HG02938 (cell line): ENCODE measurements around the gene CNOT6L.
"Not testable (repeated sequence)": the region's sequence is repeated elsewhere in the genome, so short reads cannot be mapped to it uniquely, and the experiment has no call there.

Source experiments
- ATAC-seq: cut with Tn5 transposase; IDR thresholded peaks from one replicate; pipeline ENCODE4 v1.9.1; 2021; ENCODE audit warnings: mild to moderate bottlenecking, moderate library complexity; ENCODE audit not compliant: unreplicated experiment

CNOT6L gene

DNA sequence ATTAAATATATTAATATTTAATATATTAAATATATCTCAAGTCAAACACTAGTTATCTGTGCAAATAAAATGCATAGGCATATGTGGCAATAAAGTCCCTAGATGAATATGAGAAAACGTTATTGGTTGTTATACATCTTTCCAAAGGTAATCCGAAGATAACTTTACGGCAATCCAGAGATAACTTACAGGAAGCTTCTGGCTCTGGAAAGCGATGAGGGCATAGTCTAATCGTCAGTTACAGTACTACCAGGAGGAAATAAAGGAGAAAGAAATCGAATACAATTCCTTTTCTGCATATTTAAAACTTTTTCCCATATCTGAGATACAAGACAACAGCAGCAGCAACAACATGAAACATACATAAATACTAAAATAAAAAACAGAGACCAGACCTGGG is 35.3 kb downstream of the CNOT6L start:
- ATAC-seq: no peak

DNA sequence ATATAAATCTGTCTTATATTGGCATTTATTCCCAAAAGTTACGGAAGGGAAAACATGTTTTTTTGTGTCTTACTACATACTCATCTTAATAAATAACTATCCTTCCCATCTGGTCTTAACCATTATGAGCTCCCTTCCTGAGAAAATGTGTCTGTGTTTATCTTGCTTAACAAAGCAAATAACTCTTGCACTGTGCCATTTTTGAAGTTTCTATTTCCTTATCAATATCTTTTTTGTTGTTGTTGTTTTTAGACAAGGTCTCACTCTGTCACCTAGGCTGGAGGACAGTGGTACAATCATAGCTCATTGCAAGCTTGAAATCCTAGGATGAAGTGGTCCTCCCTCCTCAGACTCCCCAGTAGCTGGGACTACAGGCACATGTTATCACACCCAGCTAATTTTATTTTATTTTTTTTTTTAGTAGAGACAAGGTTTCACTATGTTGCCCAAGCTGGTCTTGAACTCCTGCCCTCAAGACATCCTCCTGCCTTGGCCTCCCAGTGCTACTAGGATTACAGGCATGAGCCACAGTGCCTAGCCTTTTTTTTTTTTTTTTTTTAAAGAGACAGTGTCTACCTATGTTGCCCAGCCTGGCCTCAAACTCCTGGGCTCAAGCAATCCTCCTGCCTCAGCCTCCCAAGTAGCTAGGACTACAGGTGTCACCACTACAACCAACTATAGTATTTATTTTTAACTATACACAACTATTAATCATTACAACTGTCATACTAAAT is 36.9 kb downstream of the CNOT6L start:
- no peak for ATAC-seq

GRCh38 chr4:77780762-77781161 is 38.4 kb downstream of the CNOT6L start:
- not testable (repeated sequence) for ATAC-seq

GRCh38 chr4:77777135-77777807 is 41.9 kb downstream of the CNOT6L start:
- ATAC-seq: no peak

GRCh38 chr4:77776182-77777134 is 42.7 kb downstream of the CNOT6L start:
- ATAC-seq: no peak

GRCh38 chr4:77773101-77773500 is 46.1 kb downstream of the CNOT6L start:
- ATAC-seq: no peak

GRCh38 chr4:77771566-77771965 is 47.6 kb downstream of the CNOT6L start:
- ATAC-seq: no peak

- ATAC-seq: no peak
These were observed 53.4 kb downstream of the CNOT6L start for GRCh38 chr4:77765720-77766119.

DNA sequence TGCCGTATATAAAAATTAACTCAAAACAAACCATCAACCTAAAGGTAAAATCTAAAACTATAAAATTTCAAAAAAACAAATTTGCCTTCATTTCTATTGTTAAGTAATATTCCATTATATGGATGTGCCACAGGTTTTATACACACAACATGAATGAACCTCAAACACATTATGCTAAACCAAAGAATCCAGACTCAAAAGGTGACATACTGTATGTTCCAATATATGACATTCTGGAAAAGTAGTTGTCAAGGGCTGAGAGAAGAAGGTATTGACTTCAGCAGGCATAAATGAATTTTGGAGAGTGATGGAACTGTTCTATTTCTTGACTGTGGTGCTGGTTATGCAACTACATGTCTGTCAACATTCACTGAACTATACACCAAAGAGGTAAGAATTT is 56.6 kb downstream of the CNOT6L start:
- no peak for ATAC-seq

DNA sequence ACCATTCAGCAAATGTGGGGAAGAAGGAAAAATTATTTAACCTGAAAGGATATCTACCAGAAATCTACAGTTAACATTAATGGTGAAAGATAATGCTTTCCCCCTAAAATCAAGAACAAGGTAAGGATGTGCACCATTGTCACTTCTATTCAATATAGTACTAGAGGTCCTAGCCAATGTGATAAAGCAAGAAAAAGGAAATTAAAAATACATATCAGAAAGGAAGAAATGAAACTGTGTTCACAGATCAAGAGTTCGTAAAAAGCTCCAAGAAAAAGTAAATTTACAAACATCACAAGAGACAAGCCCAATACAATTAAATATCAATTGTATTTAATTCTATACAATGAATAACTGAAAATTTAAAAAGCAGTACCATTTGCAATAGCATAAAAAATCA is 57.6 kb downstream of the CNOT6L start:
- ATAC-seq: no peak

DNA sequence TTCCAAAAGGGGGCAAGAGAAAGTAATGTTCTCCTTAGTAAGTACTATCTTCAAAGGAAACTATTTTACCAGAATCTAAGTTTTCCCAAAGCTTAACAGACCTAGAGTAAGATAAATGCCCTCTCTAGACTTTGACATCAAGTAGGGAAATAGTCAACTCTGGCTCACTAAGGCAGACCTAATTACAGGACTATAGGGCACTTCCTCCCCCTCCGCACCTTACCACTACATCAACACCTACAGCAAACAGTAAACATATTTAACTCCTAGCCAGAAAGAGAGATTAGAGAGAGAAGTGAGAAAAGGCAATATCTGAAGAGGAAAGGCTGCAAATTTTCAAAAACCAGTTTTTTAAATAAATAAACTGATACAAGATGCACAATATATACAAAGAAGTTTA is 60.4 kb downstream of the CNOT6L start:
- no peak for ATAC-seq

DNA sequence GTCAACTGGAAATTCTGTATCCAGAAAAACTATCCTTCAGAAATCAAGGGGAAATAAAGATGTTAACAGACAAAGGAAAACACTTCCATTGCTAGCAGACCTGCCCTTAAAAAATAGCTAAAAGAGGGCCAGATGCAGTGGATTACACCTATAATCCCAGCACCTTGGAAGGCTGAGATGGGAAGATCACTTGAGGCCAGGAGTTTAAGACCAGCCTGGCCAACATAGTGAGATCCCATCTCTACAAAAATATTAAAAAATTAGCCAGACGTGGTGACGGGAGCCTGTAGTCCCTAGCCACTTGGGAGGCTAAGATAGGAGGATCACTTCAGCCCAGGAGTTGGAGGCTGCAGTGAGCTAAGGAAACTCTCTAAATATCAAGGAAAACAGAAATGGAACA is 67.4 kb downstream of the CNOT6L start:
- no peak for ATAC-seq

GRCh38 chr4:77745792-77746191 is 73.4 kb downstream of the CNOT6L start:
- no peak for ATAC-seq

GRCh38 chr4:77742054-77742453 is 77.1 kb downstream of the CNOT6L start:
- ATAC-seq: no peak

DNA sequence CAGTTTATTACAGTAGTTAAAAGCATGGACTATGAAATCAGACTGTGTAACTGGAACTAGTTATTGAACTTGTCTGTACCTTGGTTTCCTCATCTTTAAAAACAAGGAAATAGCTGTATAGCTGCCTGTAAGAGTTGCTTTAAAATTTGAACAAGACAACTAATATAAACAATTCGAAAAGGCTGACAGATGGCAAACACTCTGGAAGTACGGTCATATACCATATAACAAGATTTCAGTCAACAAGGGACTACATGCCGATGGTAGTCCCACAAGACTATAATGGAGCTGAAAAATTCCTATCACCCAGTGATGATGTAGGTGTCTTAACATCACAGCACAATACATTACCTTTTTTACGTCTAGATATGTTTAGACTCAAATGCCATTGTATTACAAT is 78.7 kb downstream of the CNOT6L start:
- no peak for ATAC-seq

- ATAC-seq: peak; percentile 97
These were observed 84.2 kb downstream of the CNOT6L start for GRCh38 chr4:77734928-77735327.

DNA sequence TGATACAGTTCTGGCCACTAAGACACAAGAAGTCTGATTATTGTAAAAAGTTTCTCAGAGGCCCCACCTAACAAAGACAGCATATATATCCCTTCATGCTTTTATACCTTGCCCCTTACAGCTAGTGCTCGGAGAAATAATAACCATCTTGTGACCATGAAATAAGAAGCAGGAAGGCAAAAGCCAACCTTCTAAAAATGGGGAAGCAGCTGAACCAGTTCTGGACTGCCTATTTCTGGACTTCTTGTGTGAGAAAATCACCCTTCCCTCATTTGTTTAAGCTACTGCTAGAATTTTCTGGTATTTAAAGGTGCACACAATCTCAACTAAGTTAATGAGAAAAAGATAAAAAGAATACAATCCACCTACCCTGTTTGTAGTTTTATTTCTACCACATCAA is 87.5 kb downstream of the CNOT6L start:
- ATAC-seq: no peak

- ATAC-seq: no peak
These were observed 90.7 kb downstream of the CNOT6L start for GRCh38 chr4:77728420-77728819.

DNA sequence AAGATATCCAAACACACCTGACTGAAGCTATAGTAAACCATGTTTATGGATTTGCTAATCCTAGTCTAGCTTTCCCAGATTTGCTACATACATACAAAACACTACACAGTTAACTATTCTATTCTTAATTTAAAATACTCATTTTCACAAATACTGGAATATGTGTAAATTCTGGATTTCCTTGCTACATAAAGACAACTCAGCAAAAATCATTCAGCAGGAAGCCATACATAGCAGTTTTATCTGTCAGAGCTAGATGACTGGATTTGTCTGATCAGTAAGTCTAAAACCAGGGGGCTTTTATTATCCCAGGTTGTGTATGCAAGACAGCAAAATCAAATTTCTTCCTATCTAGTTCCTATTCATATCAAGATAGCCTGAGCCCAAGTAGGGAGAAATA is 98.1 kb downstream of the CNOT6L start:
- no peak for ATAC-seq

- ATAC-seq: not testable (repeated sequence)
These were observed 100.7 kb downstream of the CNOT6L start for GRCh38 chr4:77718500-77718899.
